Amygdala (tissue), 56 donors: ENCODE measurements around the gene DPF3.

Source experiments
- DNase-seq, 56 donors: peaks; one replicate each; lab custom pipeline; 2025; lab: John Stamatoyannopoulos, UW

Gene DPF3

GRCh38 chr14:72663076-72663487 is 230.8 kb downstream of the DPF3 start:
- DNase-seq = no peak

GRCh38 chr14:72662214-72662613 is 231.7 kb downstream of the DPF3 start:
- no peak for DNase-seq

- DNase-seq = no peak
These were observed 236.5 kb downstream of the DPF3 start for GRCh38 chr14:72657214-72657921.

GRCh38 chr14:72653026-72653425 is 240.9 kb downstream of the DPF3 start:
- DNase-seq = no peak

- DNase-seq = no peak
These were observed 241.7 kb downstream of the DPF3 start for GRCh38 chr14:72652179-72652578.

GRCh38 chr14:72651714-72652113 is 242.2 kb downstream of the DPF3 start:
- peak in 21 of 56 donors; percentile 2 to 57 (median 23) for DNase-seq

GRCh38 chr14:72651081-72651480 is 242.8 kb downstream of the DPF3 start:
- peak in 5 of 56 donors; percentile 3 to 29 (median 7) for DNase-seq

- no peak for DNase-seq
These were observed 244.2 kb downstream of the DPF3 start for GRCh38 chr14:72649603-72650227.

- DNase-seq = no peak
These were observed 246.1 kb downstream of the DPF3 start for GRCh38 chr14:72647782-72648181.

- no peak for DNase-seq
These were observed 246.9 kb downstream of the DPF3 start for GRCh38 chr14:72646861-72647528.

- no peak for DNase-seq
These were observed 248.2 kb downstream of the DPF3 start for GRCh38 chr14:72645706-72646105.

- DNase-seq = no peak
These were observed 249.0 kb downstream of the DPF3 start for GRCh38 chr14:72644758-72645489.

- peak in 6 of 56 donors; percentile 7 to 21 (median 15) for DNase-seq
These were observed 249.9 kb downstream of the DPF3 start for GRCh38 chr14:72644038-72644437.

- DNase-seq = peak in 22 of 56 donors; percentile 7 to 52 (median 24)
These were observed 250.5 kb downstream of the DPF3 start for GRCh38 chr14:72643317-72643801.

- DNase-seq = no peak
These were observed 252.9 kb downstream of the DPF3 start for GRCh38 chr14:72640911-72641485.

GRCh38 chr14:72638021-72638420 is 255.9 kb downstream of the DPF3 start:
- DNase-seq = no peak

- DNase-seq = no peak
These were observed 257.0 kb downstream of the DPF3 start for GRCh38 chr14:72636871-72637270.

- no peak for DNase-seq
These were observed 257.8 kb downstream of the DPF3 start for GRCh38 chr14:72636094-72636493.

GRCh38 chr14:72634691-72635616 is 258.9 kb downstream of the DPF3 start:
- no peak for DNase-seq
